ENCODE measurements around the gene C20orf141. TPM values are rescaled to one million over a fixed set of nuclear protein-coding genes. Genes with fewer than 3 reads are reported as not detected.

The C20orf141 gene
- total and polyA plus RNA-seq, 10 of the 15 experiments (the other 5 are each of a cell fraction or from before 2014, with no cell fraction given): not detected

GRCh38 chr20:2836035-2836434, 21.2 kb downstream of the C20orf141 start:
- Histone ChIP-seq H3K27ac (ENCODE audit: control insufficient read depth, insufficient read depth) (no peak overlapping the region), H3K4me3 (no peak overlapping the region), H3K27me3 (replicated peaks in 1 of 2; ENCODE audit: control insufficient read depth in 2 of 2, insufficient read depth in 2 of 2, low read length in 1 of 2) (no peaks in the 10 kb centered on the region), H3K4me1 (ENCODE audit: control insufficient read depth, insufficient read depth, low read length) (peaks cover 14% of the 10 kb centered on the region), H3K9me3 (replicated peaks; ENCODE audit: control insufficient read depth, insufficient read depth, low read length) (no peaks in the 10 kb centered on the region), H4K20me1 (ENCODE audit: control insufficient read depth, insufficient read depth) (no peaks in the 10 kb centered on the region), H2AFZ (ENCODE audit: control insufficient read depth, low read depth, low read length) (no peak overlapping the region), H3K36me3 (ENCODE audit: control insufficient read depth in 2 of 2, insufficient read depth in 2 of 2, low read length in 1 of 2) (no peaks in the 10 kb centered on the region), H3K9ac (ENCODE audit: control insufficient read depth, insufficient read depth, low read length) (no peak overlapping the region), H3K79me2 (ENCODE audit: control insufficient read depth, insufficient read depth, low read length) (peaks cover 3% of the 10 kb centered on the region; the same call in 1 of the 2 replicates), H3K4me2 (ENCODE audit: control insufficient read depth, insufficient read depth) (no peak overlapping the region)
- 52% methylated on average over 4 of the region's 5 CpGs for WGBS (ENCODE audit: insufficient coverage, insufficient replicate concordance, low lambda C conversion rate, missing lambda C conversion rate)
- RAD21 ChIA-PET (ENCODE audit: unreplicated experiment): no interaction called here
- TSS peak; percentile 45 for BruUV-seq (replicated peaks)
- SMC1A ChIA-PET (ENCODE audit: uncharacterized antibody, unreplicated experiment): interaction anchor here (1.1 kb wide), 1 partner anchor 77 kb away, joined by 3 read pairs; no protein-coding TSS in a partner anchor
- in situ Hi-C loops (cut with MboI) (no loop called here), intact Hi-C loops (cut with micrococcal nuclease; ENCODE audit: unreplicated experiment) (no loop called here)
- DNase-seq (ENCODE audit: low read depth, low spot score): no peak
- ATAC-seq: no peak
- CTCF ChIA-PET: interaction anchor here (1.2 kb wide), 1 partner anchor 165 kb away, joined by 3 read pairs; no protein-coding TSS in a partner anchor
- no peak for FAIRE-seq
- POLR2A ChIA-PET: no interaction called here
- TF ChIP-seq POLR2AphosphoS5 (IDR thresholded peaks at IDR 0.05; ENCODE audit: low read length) (no peak), ZZZ3 (IDR thresholded peaks at IDR 0.05; ENCODE audit: control insufficient read depth, insufficient read length, low read depth) (no peak), CREM (IDR thresholded peaks at IDR 0.05; ENCODE audit: low read depth) (no peak), KLF5 (IDR thresholded peaks at IDR 0.05; ENCODE audit: partially characterized antibody) (no peak), SRF (IDR thresholded peaks at IDR 0.05; ENCODE audit: low read depth in 2 of 2, low read length in 2 of 2) (no peak), SUPT20H (IDR thresholded peaks at IDR 0.05; ENCODE audit: borderline replicate concordance, control insufficient read depth, low read depth, low read length) (no peak), ZNF274 (IDR thresholded peaks at IDR 0.05; ENCODE audit: insufficient read depth, insufficient read length) (no peak), BCL3 (IDR thresholded peaks at IDR 0.05; ENCODE audit: borderline replicate concordance, insufficient read depth, low read depth, low read length, poor library complexity, severe bottlenecking) (no peak), JUNB (IDR thresholded peaks at IDR 0.05) (no peak), GABPA (IDR thresholded peaks at IDR 0.05; ENCODE audit: low read depth) (no peak), FOS (IDR thresholded peaks at IDR 0.05; ENCODE audit: borderline replicate concordance, extremely low read depth, insufficient read length) (no peak), CEBPB (IDR thresholded peaks at IDR 0.05; ENCODE audit: borderline replicate concordance in 1 of 2, low read depth in 2 of 2, low read length in 2 of 2) (no peak), BMI1 (IDR thresholded peaks at IDR 0.05; ENCODE audit: borderline replicate concordance) (no peak), PAX8 (IDR thresholded peaks at IDR 0.05) (no peak), RB1 (IDR thresholded peaks at IDR 0.05; ENCODE audit: borderline replicate concordance) (no peak)
- TF ChIP-seq, protein P1, sequence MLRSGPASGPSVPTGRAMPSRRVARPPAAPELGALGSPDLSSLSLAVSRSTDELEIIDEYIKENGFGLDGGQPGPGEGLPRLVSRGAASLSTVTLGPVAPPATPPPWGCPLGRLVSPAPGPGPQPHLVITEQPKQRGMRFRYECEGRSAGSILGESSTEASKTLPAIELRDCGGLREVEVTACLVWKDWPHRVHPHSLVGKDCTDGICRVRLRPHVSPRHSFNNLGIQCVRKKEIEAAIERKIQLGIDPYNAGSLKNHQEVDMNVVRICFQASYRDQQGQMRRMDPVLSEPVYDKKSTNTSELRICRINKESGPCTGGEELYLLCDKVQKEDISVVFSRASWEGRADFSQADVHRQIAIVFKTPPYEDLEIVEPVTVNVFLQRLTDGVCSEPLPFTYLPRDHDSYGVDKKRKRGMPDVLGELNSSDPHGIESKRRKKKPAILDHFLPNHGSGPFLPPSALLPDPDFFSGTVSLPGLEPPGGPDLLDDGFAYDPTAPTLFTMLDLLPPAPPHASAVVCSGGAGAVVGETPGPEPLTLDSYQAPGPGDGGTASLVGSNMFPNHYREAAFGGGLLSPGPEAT (IDR thresholded peaks at IDR 0.05; ENCODE audit: low read depth): no peak
- TF ChIP-seq, protein P2, sequence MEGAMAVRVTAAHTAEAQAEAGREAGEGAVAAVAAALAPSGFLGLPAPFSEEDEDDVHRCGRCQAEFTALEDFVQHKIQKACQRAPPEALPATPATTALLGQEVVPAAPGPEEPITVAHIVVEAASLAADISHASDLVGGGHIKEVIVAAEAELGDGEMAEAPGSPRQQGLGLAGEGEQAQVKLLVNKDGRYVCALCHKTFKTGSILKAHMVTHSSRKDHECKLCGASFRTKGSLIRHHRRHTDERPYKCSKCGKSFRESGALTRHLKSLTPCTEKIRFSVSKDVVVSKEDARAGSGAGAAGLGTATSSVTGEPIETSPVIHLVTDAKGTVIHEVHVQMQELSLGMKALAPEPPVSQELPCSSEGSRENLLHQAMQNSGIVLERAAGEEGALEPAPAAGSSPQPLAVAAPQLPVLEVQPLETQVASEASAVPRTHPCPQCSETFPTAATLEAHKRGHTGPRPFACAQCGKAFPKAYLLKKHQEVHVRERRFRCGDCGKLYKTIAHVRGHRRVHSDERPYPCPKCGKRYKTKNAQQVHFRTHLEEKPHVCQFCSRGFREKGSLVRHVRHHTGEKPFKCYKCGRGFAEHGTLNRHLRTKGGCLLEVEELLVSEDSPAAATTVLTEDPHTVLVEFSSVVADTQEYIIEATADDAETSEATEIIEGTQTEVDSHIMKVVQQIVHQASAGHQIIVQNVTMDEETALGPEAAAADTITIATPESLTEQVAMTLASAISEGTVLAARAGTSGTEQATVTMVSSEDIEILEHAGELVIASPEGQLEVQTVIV (IDR thresholded peaks at IDR 0.05; ENCODE audit: borderline replicate concordance, partially characterized antibody): no peak
- TF ChIP-seq, protein P3, sequence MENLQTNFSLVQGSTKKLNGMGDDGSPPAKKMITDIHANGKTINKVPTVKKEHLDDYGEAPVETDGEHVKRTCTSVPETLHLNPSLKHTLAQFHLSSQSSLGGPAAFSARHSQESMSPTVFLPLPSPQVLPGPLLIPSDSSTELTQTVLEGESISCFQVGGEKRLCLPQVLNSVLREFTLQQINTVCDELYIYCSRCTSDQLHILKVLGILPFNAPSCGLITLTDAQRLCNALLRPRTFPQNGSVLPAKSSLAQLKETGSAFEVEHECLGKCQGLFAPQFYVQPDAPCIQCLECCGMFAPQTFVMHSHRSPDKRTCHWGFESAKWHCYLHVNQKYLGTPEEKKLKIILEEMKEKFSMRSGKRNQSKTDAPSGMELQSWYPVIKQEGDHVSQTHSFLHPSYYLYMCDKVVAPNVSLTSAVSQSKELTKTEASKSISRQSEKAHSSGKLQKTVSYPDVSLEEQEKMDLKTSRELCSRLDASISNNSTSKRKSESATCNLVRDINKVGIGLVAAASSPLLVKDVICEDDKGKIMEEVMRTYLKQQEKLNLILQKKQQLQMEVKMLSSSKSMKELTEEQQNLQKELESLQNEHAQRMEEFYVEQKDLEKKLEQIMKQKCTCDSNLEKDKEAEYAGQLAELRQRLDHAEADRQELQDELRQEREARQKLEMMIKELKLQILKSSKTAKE (IDR thresholded peaks at IDR 0.05; ENCODE audit: low read depth, poor library complexity, severe bottlenecking): no peak
